IMR-90 (cell line): Measurements from ENCODE around the gene TMC8.

ENCODE experiments used
- CEBPB ChIP-seq: IDR thresholded peaks from 2 replicates; pipeline ENCODE4 v1.6.1; 2012; ENCODE audit warnings: low read depth, low read length, improper control_type of control experiment
- CHD1 ChIP-seq: IDR thresholded peaks from 2 replicates; pipeline ENCODE4 v1.6.1; 2012; ENCODE audit warnings: low read depth, low read length, improper control_type of control experiment
- FOS ChIP-seq: fragments of 150-350 bp; IDR thresholded peaks from 2 replicates; pipeline ENCODE4 v1.6.1; 2016; ENCODE audit warnings: low read depth, low read length
- MAFK ChIP-seq: IDR thresholded peaks from 2 replicates; pipeline ENCODE4 v1.6.1; 2012; ENCODE audit warnings: low read depth, low read length, improper control_type of control experiment
- MAZ ChIP-seq: IDR thresholded peaks from 2 replicates; pipeline ENCODE4 v1.6.1; 2012; ENCODE audit warnings: low read depth, mild to moderate bottlenecking, low read length, improper control_type of control experiment, moderate library complexity, borderline replicate concordance
- POLR2A ChIP-seq: IDR thresholded peaks from 2 replicates; pipeline ENCODE4 v1.6.1; 2012; ENCODE audit warnings: mild to moderate bottlenecking, low read depth, low read length
- RAD21 ChIP-seq: IDR thresholded peaks from 2 replicates; pipeline ENCODE4 v1.6.1; 2012; ENCODE audit warnings: low read length, improper control_type of control experiment
- RFX5 ChIP-seq: IDR thresholded peaks from 2 replicates; pipeline ENCODE4 v1.8.0; 2012; ENCODE audit warnings: low read depth, mild to moderate bottlenecking, low read length, moderate library complexity
- SMC3 ChIP-seq: fragments of 150-350 bp; IDR thresholded peaks from 2 replicates; pipeline ENCODE4 v1.6.1; 2016; ENCODE audit warnings: low read depth, mild to moderate bottlenecking, antibody characterized with exemption, low read length, moderate library complexity
- TF ChIP-seq, protein P1 (sequence below): conservative IDR thresholded peaks from 2 replicates; pipeline ENCODE4 v1.5.1; 2012; ENCODE audit warnings: mild to moderate bottlenecking, low read depth, low read length, improper control_type of control experiment
- TF ChIP-seq, protein P2 (sequence below): fragments of 150-350 bp; IDR thresholded peaks from 2 replicates; pipeline ENCODE4 v1.6.1; 2017; ENCODE audit warnings: mild to moderate bottlenecking, antibody characterized with exemption, low read length, low read depth

DNA sequence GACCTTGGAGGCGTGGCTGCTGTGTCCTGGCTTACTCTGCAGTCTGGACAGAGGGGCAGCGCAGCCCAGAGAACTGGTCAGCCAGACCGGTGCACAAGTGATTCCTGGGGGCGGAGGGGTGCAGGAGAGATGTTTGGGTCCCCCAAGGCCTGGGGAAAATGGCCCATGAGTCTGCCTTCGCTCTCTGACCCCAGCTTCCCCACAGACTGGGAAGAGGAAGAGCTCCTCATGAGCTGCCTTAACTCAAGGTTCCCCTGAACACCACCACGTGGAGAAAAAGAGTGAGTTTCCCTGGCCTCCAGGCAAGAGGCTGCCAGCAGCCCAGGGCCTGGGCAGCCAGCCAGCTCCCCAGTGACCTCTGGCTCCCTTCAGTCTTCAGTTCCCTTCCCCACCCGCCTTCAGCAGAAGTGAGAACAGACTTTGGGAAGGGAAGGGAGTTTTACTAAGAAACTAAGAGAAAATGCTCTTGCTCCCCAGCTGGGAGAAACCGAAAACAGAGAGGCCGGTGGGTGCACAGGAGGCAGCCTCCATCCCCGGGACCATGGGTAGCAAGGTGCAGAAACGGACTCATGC, 13.7 kb downstream of the TMC8 start:
- TF ChIP-seq, protein P1, sequence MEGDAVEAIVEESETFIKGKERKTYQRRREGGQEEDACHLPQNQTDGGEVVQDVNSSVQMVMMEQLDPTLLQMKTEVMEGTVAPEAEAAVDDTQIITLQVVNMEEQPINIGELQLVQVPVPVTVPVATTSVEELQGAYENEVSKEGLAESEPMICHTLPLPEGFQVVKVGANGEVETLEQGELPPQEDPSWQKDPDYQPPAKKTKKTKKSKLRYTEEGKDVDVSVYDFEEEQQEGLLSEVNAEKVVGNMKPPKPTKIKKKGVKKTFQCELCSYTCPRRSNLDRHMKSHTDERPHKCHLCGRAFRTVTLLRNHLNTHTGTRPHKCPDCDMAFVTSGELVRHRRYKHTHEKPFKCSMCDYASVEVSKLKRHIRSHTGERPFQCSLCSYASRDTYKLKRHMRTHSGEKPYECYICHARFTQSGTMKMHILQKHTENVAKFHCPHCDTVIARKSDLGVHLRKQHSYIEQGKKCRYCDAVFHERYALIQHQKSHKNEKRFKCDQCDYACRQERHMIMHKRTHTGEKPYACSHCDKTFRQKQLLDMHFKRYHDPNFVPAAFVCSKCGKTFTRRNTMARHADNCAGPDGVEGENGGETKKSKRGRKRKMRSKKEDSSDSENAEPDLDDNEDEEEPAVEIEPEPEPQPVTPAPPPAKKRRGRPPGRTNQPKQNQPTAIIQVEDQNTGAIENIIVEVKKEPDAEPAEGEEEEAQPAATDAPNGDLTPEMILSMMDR, result 0 out of 2 replicates have a peak, but pooled peaks have one; percentile 3
- no peak for TF ChIP-seq SMC3
- TF ChIP-seq, protein P2, sequence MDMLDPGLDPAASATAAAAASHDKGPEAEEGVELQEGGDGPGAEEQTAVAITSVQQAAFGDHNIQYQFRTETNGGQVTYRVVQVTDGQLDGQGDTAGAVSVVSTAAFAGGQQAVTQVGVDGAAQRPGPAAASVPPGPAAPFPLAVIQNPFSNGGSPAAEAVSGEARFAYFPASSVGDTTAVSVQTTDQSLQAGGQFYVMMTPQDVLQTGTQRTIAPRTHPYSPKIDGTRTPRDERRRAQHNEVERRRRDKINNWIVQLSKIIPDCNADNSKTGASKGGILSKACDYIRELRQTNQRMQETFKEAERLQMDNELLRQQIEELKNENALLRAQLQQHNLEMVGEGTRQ, result peak; percentile 38; the same call in 1 of the 2 replicates
- TF ChIP-seq POLR2A, result no peak
- TF ChIP-seq MAZ, result no peak
- no peak for TF ChIP-seq CHD1
- no peak for TF ChIP-seq MAFK
- no peak for TF ChIP-seq FOS
- TF ChIP-seq RFX5, result no peak
- no peak for TF ChIP-seq RAD21
- TF ChIP-seq CEBPB, result no peak
